ENCODE measurements around the gene ASB10.

The ASB10 gene

GRCh38 chr7:151210087-151210854 is 23.2 kb upstream of the ASB10 start, which contains the start of gene H2BK1:
H2BK1 (minus strand) TSS chr7:151210488; CDS start chr7:151210318, 170 bp downstream.
- DNase-seq: no peak

- no peak for DNase-seq
Measured at GRCh38 chr7:151209588-151209987, 22.5 kb upstream of the ASB10 start.

GRCh38 chr7:151208253-151208862 is 21.3 kb upstream of the ASB10 start:
- no peak for DNase-seq

GRCh38 chr7:151207804-151208203 is 20.8 kb upstream of the ASB10 start:
- no peak for DNase-seq

- DNase-seq: no peak
Measured at GRCh38 chr7:151207315-151207714, 20.3 kb upstream of the ASB10 start.

- no peak for DNase-seq
Measured at GRCh38 chr7:151206914-151207313, 19.9 kb upstream of the ASB10 start.

- DNase-seq: no peak
Measured at GRCh38 chr7:151205730-151206129, 18.7 kb upstream of the ASB10 start.

GRCh38 chr7:151204383-151205032 is 17.5 kb upstream of the ASB10 start:
- no peak for DNase-seq

GRCh38 chr7:151202836-151203235 is 15.8 kb upstream of the ASB10 start:
- DNase-seq: no peak

- DNase-seq: no peak
Measured at GRCh38 chr7:151201751-151202150, 14.7 kb upstream of the ASB10 start.

GRCh38 chr7:151201344-151201743 is 14.3 kb upstream of the ASB10 start:
- DNase-seq: no peak

GRCh38 chr7:151198945-151199848 is 12.1 kb upstream of the ASB10 start:
- no peak for DNase-seq

GRCh38 chr7:151197932-151198331 is 10.9 kb upstream of the ASB10 start:
- no peak for DNase-seq

GRCh38 chr7:151195616-151196450 is 8.8 kb upstream of the ASB10 start:
- no peak for DNase-seq

GRCh38 chr7:151194188-151194587 is 7.1 kb upstream of the ASB10 start:
- no peak for DNase-seq

GRCh38 chr7:151193203-151193978 is 6.3 kb upstream of the ASB10 start:
- no peak for DNase-seq

- no peak for DNase-seq
Measured at GRCh38 chr7:151192002-151192539, 5.0 kb upstream of the ASB10 start.

- DNase-seq: no peak
Measured at GRCh38 chr7:151191544-151191943, 4.5 kb upstream of the ASB10 start.

GRCh38 chr7:151189038-151189437 is 2.0 kb upstream of the ASB10 start:
- no peak for DNase-seq

GRCh38 chr7:151188252-151188542 is 1.1 kb upstream of the ASB10 start:
- no peak for DNase-seq
